Nasal cavity respiratory epithelium epithelial cell of viscerocranial mucosa (primary cell): ENCODE data around the gene IGF2BP3. TPM values are rescaled to one million over a fixed set of nuclear protein-coding genes. Genes with fewer than 3 reads are reported as not detected.

Experiments
- total RNA-seq: library from RNA; depleted of rRNA; stranded (reverse); fragments of >200 nt; gene quantifications from 2 replicates; pipeline ENCODE4 v1.2.3, GENCODE V29; 2014

Gene IGF2BP3
- 28.4 and 54.6 TPM in 2 replicates for total RNA-seq

DNA sequence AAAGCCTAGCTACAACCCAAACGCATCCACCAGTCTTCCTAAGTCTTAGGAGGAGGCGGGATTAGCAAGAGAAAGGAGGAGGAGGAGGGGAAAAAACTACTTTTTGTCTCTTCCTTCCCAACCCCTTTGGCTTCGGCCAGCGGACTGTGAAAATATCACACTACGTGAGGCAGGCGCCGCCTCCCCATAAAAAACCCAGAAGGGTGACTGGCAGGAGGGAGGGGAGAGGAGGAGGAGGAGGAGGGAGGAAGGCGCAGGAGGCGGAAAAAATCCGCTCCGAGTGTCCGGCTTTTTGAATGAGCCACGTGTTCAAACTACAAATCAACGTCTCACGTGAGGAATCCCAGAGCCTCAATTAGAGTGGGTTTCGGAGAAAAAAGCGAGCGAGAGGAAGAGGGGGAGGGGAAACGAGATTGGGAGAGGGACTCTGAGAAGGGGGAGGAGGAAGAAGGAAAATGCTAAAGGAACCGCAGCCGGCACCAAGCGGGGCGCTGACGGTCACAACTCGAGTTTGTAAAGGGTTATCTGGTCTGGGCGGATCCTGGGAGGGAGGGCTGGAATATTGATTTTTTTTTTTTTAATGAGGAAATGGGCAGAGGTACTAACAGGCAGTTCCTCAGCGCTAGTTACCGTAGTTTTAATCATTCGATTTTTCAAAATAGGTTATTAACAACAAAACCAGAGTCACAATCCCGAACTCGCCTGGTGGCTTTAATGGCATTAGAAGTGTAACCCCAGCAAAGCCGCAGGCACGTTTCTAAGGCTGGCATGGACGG is at the start of gene IGF2BP3:
TSS of gene IGF2BP3 (minus strand) at position 162 of the 776 bp plus-strand sequence. CDS start 381 bp downstream, outside the sequence.

GRCh38 chr7:23298885-23299769 is 171.2 kb downstream of the IGF2BP3 start, which contains the start of gene MALSU1:
TSS of gene MALSU1 (plus strand) at chr7:23299339. CDS start at chr7:23299353, 14 bp downstream.

Other genes with a start within 250 kb of the IGF2BP3 start
- gene GPNMB, start 223.7 kb downstream of the IGF2BP3 start, total RNA-seq, result 83.7 and 1,859 TPM in 2 replicates
- gene MALSU1, start 171.2 kb downstream of the IGF2BP3 start, total RNA-seq, result 70.1 and 72.5 TPM in 2 replicates
- 21.9 and 35.7 TPM in 2 replicates for gene TRA2A, start 61.5 kb upstream of the IGF2BP3 start, total RNA-seq
- gene CCDC126, start 126.9 kb upstream of the IGF2BP3 start, total RNA-seq, result 19.5 TPM in 2 replicates
- gene FAM221A, start 209.7 kb upstream of the IGF2BP3 start, total RNA-seq, result 2.1 and 4.4 TPM in 2 replicates
- under 0.01 and 0.07 TPM in 2 replicates for gene STK31, start 239.7 kb upstream of the IGF2BP3 start, total RNA-seq